Vagina (tissue), 2 donors: ENCODE measurements around the gene INTS6. TPM values are rescaled to one million over a fixed set of nuclear protein-coding genes. Genes with fewer than 3 reads are reported as not detected.

ENCODE experiments used
- DNase-seq, 2 donors: peaks; one replicate each; pipeline ENCODE4 v3.0.0-alpha.2; 2017; ENCODE audit errors: extremely low spot score in 2 of 2
- H3K27ac ChIP-seq: fragments of 200-600 bp; sonication (generic); one replicate; pipeline ENCODE4 v1.5.1; 2019
- H3K27me3 ChIP-seq: fragments of 200-600 bp; sonication (generic); one replicate; pipeline ENCODE4 v1.5.1; 2019
- H3K36me3 ChIP-seq, 2 donors: fragments of 200-600 bp; sonication (generic); one replicate each; pipeline ENCODE4 v1.5.1; 2017 to 2019
- H3K4me1 ChIP-seq: fragments of 200-600 bp; sonication (generic); one replicate; pipeline ENCODE4 v1.5.1; 2019
- H3K4me3 ChIP-seq, 2 donors: fragments of 200-600 bp; sonication (generic); 1 replicate in 1 of 2; 2 replicates in 1 of 2; pipeline ENCODE4 v1.5.1; 2016 to 2019
- H3K9me3 ChIP-seq: fragments of 200-600 bp; sonication (generic); one replicate; pipeline ENCODE4 v1.5.1; 2019
- CTCF ChIP-seq, 3 experiments: fragments of 450-650 bp in 2 of 3; fragments of 200-600 bp in 1 of 3; sonication (generic) in 1 of 3; IDR thresholded peaks; one replicate each; pipeline ENCODE4 v1.5.1; 2017 to 2019; ENCODE audit warnings: antibody characterized with exemption in 3 of 3, mild to moderate bottlenecking in 2 of 3, moderate library complexity in 2 of 3
- POLR2A ChIP-seq, 2 donors: fragments of 450-650 bp; IDR thresholded peaks; one replicate each; pipeline ENCODE4 v1.6.1; 2017; ENCODE audit warnings: antibody characterized with exemption in 2 of 2, mild to moderate bottlenecking in 2 of 2, moderate library complexity in 2 of 2
- POLR2AphosphoS5 ChIP-seq, 2 donors: sonication (generic); formaldehyde crosslinking; IDR thresholded peaks; one replicate each; pipeline ENCODE4 v1.9.0; 2017; ENCODE audit warnings: antibody characterized with exemption in 2 of 2, mild to moderate bottlenecking in 2 of 2, low read depth in 1 of 2; ENCODE audit not compliant: insufficient read depth in 1 of 2
- intact Hi-C: fragments of 100-400 bp; cut with DNase I; formaldehyde crosslinking; loops from one replicate; pipeline ENCODE4 v1.15.1; 2023
- total RNA-seq: library from RNA; depleted of rRNA; stranded (reverse); fragments of >200 nt; gene quantifications from one replicate; pipeline ENCODE4 v1.2.3, GENCODE V29; 2016

The INTS6 gene
- total RNA-seq, 1 donor from 2014 or later = 56.2 TPM

- Histone ChIP-seq H3K4me1 (no peaks in the 10 kb centered on the region), H3K27ac (no peak overlapping the region), H3K9me3 (no peaks in the 10 kb centered on the region), H3K4me3 (no peak overlapping the region), H3K36me3 (peaks cover 0 to 63% of the 10 kb centered on the region in 2 donors), H3K27me3 (no peaks in the 10 kb centered on the region)
- no peak for DNase-seq
- TF ChIP-seq POLR2AphosphoS5 (IDR thresholded peaks at IDR 0.05; ENCODE audit: insufficient read depth in 1 of 2, low read depth in 1 of 2) (no peak), CTCF (IDR thresholded peaks at IDR 0.05) (no peak), POLR2A (IDR thresholded peaks at IDR 0.05) (no peak)
- intact Hi-C loops = no loop called here
Measured at GRCh38 chr13:51370811-51371210, 82.0 kb downstream of the INTS6 start.

DNA sequence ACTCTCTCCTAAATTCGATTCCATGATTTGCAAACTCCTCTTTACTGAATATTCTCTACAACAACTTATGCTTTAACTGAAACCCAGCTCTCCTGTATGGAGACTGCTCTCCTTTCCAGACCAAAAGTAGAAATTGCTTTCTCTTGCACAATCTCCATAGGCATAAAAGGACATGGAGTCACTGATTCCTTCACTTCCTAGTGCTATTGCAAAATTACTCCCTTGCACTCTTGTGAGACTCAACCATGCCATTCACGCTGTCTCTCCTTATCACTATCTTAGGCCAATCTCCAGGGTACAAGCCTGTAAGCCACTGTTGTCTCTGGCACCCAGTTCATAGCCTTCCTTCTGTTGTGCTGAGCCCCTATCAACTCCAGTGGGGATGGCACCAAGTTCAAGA, 82.7 kb downstream of the INTS6 start:
- no peak for DNase-seq
- no peaks in the 10 kb centered on the region for H3K4me1 ChIP-seq
- intact Hi-C loops = no loop called here
- H3K4me3 ChIP-seq = no peak overlapping the region
- no peak for TF ChIP-seq POLR2AphosphoS5 (IDR thresholded peaks at IDR 0.05; ENCODE audit: insufficient read depth in 1 of 2, low read depth in 1 of 2)
- no peaks in the 10 kb centered on the region for H3K27me3 ChIP-seq
- peaks cover 0 to 56% of the 10 kb centered on the region in 2 donors for H3K36me3 ChIP-seq
- no peaks in the 10 kb centered on the region for H3K9me3 ChIP-seq
- H3K27ac ChIP-seq = no peak overlapping the region

GRCh38 chr13:51364404-51365008, 88.3 kb downstream of the INTS6 start:
- H3K4me1 ChIP-seq = no peaks in the 10 kb centered on the region
- intact Hi-C loops = no loop called here
- no peak overlapping the region for H3K4me3 ChIP-seq
- H3K36me3 ChIP-seq = peaks cover 0 to 34% of the 10 kb centered on the region in 2 donors
- H3K27ac ChIP-seq = no peak overlapping the region
- DNase-seq = no peak
- H3K9me3 ChIP-seq = no peaks in the 10 kb centered on the region
- no peaks in the 10 kb centered on the region for H3K27me3 ChIP-seq
- TF ChIP-seq CTCF (IDR thresholded peaks at IDR 0.05) (no peak), POLR2A (IDR thresholded peaks at IDR 0.05) (no peak)

DNA sequence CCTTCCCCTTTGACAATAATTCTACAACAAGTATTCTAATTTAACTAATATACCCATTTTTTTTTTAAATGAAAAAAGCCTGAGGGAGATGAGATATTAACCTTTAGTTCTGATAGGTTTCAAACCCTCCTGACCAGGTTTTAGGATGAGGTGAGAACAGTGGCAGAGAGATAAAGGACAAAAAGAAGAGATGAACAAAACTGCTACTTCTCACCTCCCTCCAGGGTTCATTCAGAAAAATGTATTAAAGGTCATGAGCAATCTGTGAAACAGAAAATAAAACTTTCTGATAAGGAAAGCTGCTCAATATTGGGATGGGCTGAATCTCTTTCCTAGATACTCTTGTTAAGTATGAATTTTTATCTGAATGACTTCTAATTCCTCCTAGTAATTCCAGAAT, 89.2 kb downstream of the INTS6 start:
- DNase-seq = no peak
- H3K36me3 ChIP-seq = peaks cover 0 to 34% of the 10 kb centered on the region in 2 donors
- no peaks in the 10 kb centered on the region for H3K27me3 ChIP-seq
- no peaks in the 10 kb centered on the region for H3K4me1 ChIP-seq
- no peak overlapping the region for H3K4me3 ChIP-seq
- no peak for TF ChIP-seq CTCF (IDR thresholded peaks at IDR 0.05)
- no peak for TF ChIP-seq POLR2AphosphoS5 (IDR thresholded peaks at IDR 0.05; ENCODE audit: insufficient read depth in 1 of 2, low read depth in 1 of 2)
- no peak for TF ChIP-seq POLR2A (IDR thresholded peaks at IDR 0.05)
- intact Hi-C loops = no loop called here
- no peaks in the 10 kb centered on the region for H3K9me3 ChIP-seq
- H3K27ac ChIP-seq = no peak overlapping the region

DNA sequence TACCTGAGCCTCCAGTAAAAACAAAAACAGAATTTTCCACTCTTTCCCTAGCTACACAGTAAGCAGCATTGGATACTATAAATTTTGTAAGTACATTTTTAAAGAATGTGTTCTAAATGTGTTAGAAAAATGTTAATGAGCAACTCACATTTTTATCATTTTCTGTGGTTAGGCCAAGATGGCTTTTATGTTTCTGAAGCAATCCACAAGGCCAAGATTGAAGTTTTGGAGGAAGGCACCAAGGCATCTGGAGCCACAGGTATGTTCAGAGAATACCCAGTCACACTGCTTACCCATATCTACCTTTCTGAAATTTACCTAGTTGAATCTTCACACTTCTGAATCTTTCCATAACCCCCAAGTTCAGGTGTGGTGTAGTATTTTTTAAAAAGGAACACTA, 91.7 kb downstream of the INTS6 start:
- H3K4me3 ChIP-seq = no peak overlapping the region
- no peaks in the 10 kb centered on the region for H3K27me3 ChIP-seq

DNA sequence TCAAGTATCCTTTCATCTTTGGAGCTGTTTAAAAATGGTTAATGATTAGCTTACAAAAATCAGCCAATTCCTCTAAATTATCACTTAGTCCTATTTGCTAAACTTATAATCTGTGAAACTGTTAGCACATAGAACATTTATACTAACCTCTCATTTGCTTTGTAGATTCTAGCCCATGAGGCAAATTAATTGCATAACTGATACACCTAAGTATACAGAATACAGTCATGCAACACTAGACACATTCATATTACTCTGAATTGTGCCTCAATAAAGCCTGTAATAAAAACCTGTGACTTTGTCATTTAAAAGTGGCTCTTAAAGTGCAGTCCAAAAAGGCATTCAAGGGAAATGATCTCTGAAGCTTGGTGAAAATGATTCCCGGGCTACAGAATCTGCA, 92.3 kb downstream of the INTS6 start:
- no peak for DNase-seq
- Histone ChIP-seq H3K9me3 (no peaks in the 10 kb centered on the region), H3K27me3 (no peaks in the 10 kb centered on the region), H3K4me1 (no peaks in the 10 kb centered on the region), H3K36me3 (peaks cover 0 to 13% of the 10 kb centered on the region in 2 donors), H3K4me3 (no peak overlapping the region), H3K27ac (no peak overlapping the region)
- intact Hi-C loops = no loop called here
- TF ChIP-seq POLR2AphosphoS5 (IDR thresholded peaks at IDR 0.05; ENCODE audit: insufficient read depth in 1 of 2, low read depth in 1 of 2) (no peak), CTCF (IDR thresholded peaks at IDR 0.05) (no peak), POLR2A (IDR thresholded peaks at IDR 0.05) (no peak)

More for the DNA sequence above, 91.7 kb downstream of the INTS6 start:
- Histone ChIP-seq H3K36me3 (peaks cover 0 to 13% of the 10 kb centered on the region in 2 donors), H3K4me1 (no peaks in the 10 kb centered on the region), H3K27ac (no peak overlapping the region), H3K9me3 (no peaks in the 10 kb centered on the region)
- intact Hi-C loops = no loop called here
- no peak for DNase-seq
- TF ChIP-seq POLR2A (IDR thresholded peaks at IDR 0.05) = no peak
